GM21723 (cell line): ENCODE data around the gene TFCP2L1.

Experiments
- ATAC-seq: cut with Tn5 transposase; IDR thresholded peaks from one replicate; pipeline ENCODE4 v1.9.1; 2021; ENCODE audit warnings: mild to moderate bottlenecking, moderate library complexity; ENCODE audit not compliant: unreplicated experiment

The TFCP2L1 gene

DNA sequence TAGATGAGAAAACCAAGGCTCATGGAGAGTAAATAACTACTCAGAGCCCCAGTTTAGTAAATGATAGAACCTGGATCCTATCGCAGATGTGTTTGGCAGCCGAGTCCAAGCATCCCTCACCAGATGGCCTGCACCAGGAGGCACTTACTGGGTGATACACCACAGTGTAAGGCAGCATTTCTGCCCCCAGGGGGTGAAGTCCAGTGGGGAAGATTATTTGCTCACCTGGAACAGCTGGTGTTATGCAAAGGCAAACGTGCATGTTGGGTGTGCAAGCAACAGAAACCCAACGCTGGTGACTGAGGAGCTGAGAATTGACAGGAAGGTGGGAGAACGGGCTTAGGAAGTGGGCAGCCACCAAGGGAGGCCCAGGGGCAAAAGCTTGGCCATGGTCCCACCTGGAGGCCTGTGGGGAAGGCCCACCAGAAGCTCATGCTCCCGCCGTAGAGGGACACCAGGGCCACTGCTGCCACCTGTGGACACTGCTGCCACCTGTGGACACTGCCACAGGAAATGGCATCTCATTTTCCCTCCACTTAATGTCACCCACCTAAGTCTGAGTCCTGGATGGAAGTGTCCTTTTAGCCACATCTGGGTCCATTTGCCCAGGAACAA, 100.6 kb downstream of the TFCP2L1 start:
- ATAC-seq: no peak

DNA sequence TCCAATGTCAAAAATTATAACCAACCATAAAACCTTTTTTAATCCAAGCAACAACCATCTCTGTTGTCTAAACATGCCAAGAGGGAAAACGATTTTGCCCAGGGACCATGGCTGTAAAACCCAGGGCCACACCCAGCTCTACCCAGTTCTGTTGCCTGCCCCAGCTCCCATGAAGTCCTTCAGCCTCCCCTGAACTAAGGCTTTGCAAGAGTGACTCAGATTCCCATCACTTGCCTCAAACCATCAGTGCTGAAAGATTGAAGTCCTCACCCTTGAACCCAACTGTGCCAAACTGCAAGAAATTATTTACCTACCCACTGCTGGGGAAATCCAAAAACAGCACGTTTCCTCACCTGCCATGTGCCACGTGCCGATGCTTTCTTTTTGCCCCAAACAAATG, 102.5 kb downstream of the TFCP2L1 start:
- no peak for ATAC-seq

DNA sequence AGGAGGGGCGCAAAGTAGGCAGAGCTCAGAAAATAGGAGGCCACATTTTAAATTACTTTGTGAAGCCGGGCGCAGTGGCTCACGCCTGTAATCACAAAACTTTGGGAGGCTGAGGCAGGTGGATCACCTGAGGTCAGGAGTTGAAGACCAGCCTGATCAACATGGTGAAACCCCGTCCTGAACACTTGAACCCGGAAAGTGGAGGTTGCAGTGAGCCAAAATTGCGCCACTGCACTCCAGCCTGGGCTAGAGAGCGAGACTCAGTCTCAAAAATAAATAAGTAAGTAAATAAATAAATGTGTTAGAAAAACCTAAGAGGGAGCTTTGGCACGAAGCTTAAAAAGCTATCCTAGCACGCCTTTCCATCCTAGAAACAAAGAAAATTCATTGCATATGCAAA, 105.5 kb downstream of the TFCP2L1 start:
- no peak for ATAC-seq

DNA sequence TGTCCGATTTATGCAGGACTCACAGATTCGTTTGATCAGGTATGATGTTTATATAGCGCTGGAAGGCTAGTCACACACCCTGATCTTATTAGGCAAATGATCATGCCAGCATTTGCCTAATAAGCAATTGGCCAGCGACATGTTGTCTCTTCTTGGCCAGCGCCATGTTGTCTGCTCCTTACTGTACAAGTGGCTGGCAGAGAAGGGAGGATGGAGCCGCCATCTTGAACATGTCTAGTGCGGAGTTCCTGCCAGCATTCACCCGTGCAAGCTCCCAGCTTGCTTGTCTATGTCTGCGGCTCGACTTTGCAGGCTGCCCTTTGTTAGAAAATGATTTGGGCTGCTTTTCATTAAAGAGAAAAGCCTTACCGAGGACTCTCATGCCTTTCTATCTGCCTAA, 106.3 kb downstream of the TFCP2L1 start:
- ATAC-seq: no peak

DNA sequence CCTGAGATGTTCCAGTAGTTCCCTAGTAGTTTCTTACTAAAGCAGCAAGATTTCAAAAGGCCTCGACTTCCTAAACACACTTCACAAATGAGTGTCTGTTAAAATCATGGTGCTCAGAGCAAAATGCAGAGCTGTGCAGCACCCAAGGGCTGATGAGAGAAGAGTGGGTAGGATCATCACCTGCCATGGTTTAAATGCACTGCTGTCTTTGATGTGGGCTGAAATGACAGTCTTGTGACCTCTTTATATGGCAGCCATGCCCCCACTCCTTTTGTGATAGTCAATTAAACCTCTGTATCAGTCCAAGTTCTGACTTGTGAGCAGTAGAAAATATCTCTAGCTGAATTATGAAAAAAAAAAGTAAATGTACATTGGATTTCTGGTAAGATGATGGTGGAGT, 107.1 kb downstream of the TFCP2L1 start:
- no peak for ATAC-seq

DNA sequence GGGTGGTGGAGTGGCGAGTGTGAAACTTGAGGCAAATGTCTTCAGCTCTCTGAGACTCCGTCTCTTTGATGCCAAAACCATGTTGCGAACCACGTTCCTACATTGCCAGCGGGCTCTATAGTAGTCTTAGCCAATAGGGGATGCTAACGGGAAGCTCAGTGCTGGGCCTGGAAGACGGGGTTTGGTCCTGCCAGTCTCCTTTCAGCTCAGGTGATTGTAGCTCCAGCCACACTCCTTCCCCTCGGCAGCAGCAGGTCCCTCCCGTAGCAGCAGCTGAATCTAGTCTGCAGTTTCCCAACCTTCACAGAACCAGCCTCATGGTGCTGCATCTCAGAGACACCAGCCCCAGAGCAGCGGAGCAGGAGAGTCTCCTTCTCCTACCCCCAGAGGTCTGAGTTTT, 109.7 kb downstream of the TFCP2L1 start:
- no peak for ATAC-seq

DNA sequence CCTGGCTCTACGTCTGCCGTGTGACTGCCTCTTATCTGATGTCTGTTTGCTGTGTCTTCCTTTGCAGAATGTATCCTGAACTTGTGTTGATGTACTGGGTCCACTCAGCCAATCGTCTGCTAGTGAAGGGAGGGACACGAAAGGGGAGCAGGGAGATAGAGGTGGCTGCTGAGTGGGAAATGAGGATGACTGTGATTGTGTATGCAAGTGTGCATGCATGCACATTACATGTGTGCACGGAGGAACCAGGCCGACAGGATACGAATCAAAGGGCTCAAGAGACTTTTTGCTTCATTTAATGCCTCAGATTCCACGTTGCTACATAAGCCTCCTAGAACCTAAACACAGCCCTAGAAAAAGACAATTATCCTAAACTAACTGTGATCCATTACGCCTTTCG, 111.2 kb downstream of the TFCP2L1 start:
- ATAC-seq: no peak

DNA sequence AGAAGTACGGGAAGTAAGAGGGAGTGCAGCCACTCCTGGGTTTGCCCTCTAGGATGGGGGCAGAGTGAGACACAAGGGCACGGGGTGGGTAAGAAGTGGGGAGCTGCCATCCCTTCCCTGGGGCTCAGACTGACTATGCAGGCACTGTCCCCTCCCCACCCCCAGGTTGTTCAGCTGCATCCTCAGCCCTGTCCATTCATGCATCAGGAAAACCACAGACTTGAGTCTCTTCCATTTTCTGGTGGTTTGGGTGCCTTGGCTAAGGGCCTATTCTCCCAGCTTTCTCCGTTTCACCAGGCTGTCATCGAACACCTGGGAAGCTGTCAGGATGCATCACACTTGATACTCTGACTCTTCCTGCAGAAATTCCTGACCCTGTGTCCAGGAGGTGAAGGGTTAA, 111.9 kb downstream of the TFCP2L1 start:
- no peak for ATAC-seq

DNA sequence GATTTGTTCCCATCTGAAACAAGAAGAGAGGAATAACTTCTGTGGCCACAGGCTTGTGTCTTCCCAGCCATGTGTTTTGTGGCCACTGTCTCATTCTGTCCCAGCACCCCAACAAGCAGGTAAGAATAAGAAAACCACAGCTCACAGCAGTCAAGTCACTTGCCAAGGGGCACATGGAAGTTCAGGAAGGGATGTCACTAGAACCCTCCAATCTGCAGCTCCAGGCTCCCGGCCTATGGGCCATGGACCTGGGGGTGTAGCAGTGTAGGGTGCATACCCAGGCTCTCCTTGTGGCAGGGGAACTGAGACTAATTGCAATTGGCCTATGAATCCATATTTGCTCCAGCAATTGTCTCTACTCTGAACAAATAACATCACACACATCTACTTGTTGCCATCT, 112.5 kb downstream of the TFCP2L1 start:
- ATAC-seq: no peak

DNA sequence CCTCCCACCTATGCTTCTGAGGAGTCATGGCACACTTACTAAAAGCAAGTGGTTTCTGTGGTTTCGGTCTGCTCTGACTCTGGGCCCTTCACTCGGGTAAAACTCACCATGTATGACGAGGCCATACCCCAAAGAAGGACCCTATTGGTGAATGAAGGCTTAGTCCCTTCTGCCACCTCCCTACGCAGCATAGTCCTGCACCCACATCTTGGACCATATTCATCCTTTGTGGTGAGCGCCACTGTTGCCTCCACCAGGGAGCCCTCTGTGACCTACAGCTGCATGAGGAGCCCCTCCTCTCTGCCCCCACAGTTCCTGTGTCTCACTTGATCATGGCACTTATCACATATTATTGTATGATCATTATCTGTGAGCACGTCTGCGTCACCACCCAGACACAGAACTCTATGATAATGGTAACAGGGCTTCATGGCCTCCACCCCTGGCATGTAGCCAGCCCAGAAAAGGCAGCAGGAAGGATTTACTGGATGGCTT, 113.3 kb downstream of the TFCP2L1 start:
- ATAC-seq: no peak

DNA sequence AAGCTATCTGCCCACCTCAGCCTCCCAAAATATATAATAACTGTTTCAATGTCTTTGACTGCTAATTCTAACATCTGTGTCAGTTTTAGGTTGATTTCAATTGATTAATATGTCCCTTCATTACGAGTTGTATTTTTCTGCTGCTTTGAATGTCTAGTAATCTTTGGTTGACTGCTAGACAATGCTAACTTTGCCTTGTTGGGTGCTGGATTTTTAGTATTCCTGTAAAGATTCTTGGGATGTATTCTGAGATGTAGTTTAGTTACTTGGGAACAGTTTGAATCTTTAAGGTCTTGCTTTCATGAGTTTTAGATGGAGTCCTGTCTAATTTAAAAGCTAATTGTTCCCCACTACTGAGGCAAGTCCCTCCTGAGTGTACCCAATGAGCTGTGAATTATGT, 114.4 kb downstream of the TFCP2L1 start:
- no peak for ATAC-seq

DNA sequence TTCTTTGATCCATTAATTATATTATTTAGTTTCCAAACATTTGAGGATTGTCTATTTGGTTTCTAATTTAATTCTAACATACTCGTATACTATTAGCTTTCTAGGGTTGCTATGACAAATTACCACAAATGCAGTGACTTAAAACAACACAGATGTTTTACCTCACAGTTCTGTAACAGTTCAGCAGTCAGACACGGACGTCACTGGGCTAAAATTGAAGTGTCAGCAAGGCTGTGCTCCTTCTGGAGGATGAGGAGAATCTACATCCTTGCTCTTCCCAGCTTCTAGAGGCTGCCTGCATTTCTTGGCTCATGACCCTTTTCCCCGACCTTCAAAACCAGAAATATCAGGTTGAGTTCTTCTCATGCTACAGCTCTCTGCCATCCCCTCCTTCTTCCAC, 117.6 kb downstream of the TFCP2L1 start:
- no peak for ATAC-seq
